K562 (cell line): ENCODE results near the gene BBC3. TPM values are rescaled to one million over a fixed set of nuclear protein-coding genes. Genes with fewer than 3 reads are reported as not detected.

ENCODE experiments used
- CXXC5 ChIP-seq: fragments of 250-450 bp; sonication (Bioruptor Pico); IDR thresholded peaks from 2 replicates; pipeline ENCODE4 v1.8.0; 2022; ENCODE audit warnings: inconsistent platforms, mild to moderate bottlenecking, moderate library complexity
- ETV5 ChIP-seq: sonication (generic); formaldehyde crosslinking; IDR thresholded peaks from 2 replicates; pipeline ENCODE4 v1.4.0; 2020; ENCODE audit warnings: low read depth, mild to moderate bottlenecking, missing genetic modification reagents
- ETV6 ChIP-seq, 3 experiments: fragments of 150-350 bp in 1 of 3; sonication (generic) in 1 of 3; formaldehyde crosslinking in 1 of 3; IDR thresholded peaks; 2 replicates each; pipeline versions ENCODE4 v1.6.1 to v1.8.0; 2014 to 2022; ENCODE audit warnings: borderline replicate concordance in 2 of 3, low read depth in 2 of 3, antibody characterized with exemption in 1 of 3, low read length in 1 of 3, mild to moderate bottlenecking in 1 of 3, missing genetic modification reagents in 1 of 3
- FOXP1 ChIP-seq: sonication (generic); formaldehyde crosslinking; IDR thresholded peaks from 2 replicates; pipeline ENCODE4 v1.8.0; 2022; ENCODE audit warnings: mild to moderate bottlenecking, missing genetic modification reagents
- HLTF ChIP-seq: fragments of 450-650 bp; IDR thresholded peaks from 2 replicates; pipeline ENCODE4 v1.6.1; 2016
- KDM2B ChIP-seq: fragments of 250-450 bp; sonication (Bioruptor Pico); IDR thresholded peaks from 2 replicates; pipeline ENCODE4 v1.8.0; 2021; ENCODE audit warnings: mild to moderate bottlenecking, moderate library complexity
- KDM4B ChIP-seq, 2 experiments: fragments of 450-650 bp in 1 of 2; sonication (generic) in 1 of 2; IDR thresholded peaks; 2 replicates each; pipeline ENCODE4 v1.6.1; 2016 to 2017; ENCODE audit warnings: borderline replicate concordance in 2 of 2, antibody characterized with exemption in 1 of 2, low read depth in 1 of 2, mild to moderate bottlenecking in 1 of 2
- KHSRP ChIP-seq: fragments of 450-650 bp; IDR thresholded peaks from 2 replicates; pipeline ENCODE4 v1.6.1; 2017
- MAX ChIP-seq: sonication (generic); formaldehyde crosslinking; IDR thresholded peaks from 2 replicates; pipeline ENCODE4 v1.9.0; 2022; ENCODE audit warnings: mild to moderate bottlenecking, missing genetic modification reagents
- MCM5 ChIP-seq: fragments of 450-650 bp; IDR thresholded peaks from 2 replicates; pipeline ENCODE4 v1.6.1; 2016; ENCODE audit warnings: low read depth
- MTA2 ChIP-seq: fragments of 450-650 bp; IDR thresholded peaks from 2 replicates; pipeline ENCODE4 v1.6.1; 2016; ENCODE audit warnings: low read depth
- MYC ChIP-seq, 2 experiments: fragments of 250-450 bp in 1 of 2; sonication (Bioruptor Pico) in 1 of 2; IDR thresholded peaks; 2 replicates each; pipeline versions ENCODE4 v1.5.1 to v1.6.1; 2012 to 2021; ENCODE audit warnings: low read depth in 2 of 2, borderline replicate concordance in 1 of 2, improper control_type of control experiment in 1 of 2, low read length in 1 of 2, mild to moderate bottlenecking in 1 of 2, moderate library complexity in 1 of 2
- NBN ChIP-seq: fragments of 450-650 bp; IDR thresholded peaks from 2 replicates; pipeline ENCODE4 v1.6.1; 2016; ENCODE audit warnings: low read depth, mild to moderate bottlenecking
- NUFIP1 ChIP-seq: fragments of 450-650 bp; IDR thresholded peaks from 2 replicates; pipeline ENCODE4 v1.6.1; 2018; ENCODE audit not compliant: partially characterized antibody
- SLC30A9 ChIP-seq: fragments of 250-450 bp; sonication (Bioruptor Pico); IDR thresholded peaks from 2 replicates; pipeline ENCODE4 v1.8.0; 2022; ENCODE audit warnings: mild to moderate bottlenecking, moderate library complexity
- TRIM24 ChIP-seq, 2 experiments: fragments of 450-650 bp; IDR thresholded peaks; 2 replicates each; pipeline ENCODE4 v1.6.1; 2016
- YBX1 ChIP-seq: fragments of 450-650 bp; IDR thresholded peaks from 2 replicates; pipeline ENCODE4 v1.7.1; 2016; ENCODE audit warnings: mild to moderate bottlenecking
- ZNF263 ChIP-seq: sonication (generic); formaldehyde crosslinking; IDR thresholded peaks from 2 replicates; pipeline ENCODE4 v1.8.0; 2022; ENCODE audit warnings: mild to moderate bottlenecking, missing genetic modification reagents, borderline replicate concordance
- ZNF398 ChIP-seq: fragments of 250-450 bp; sonication (Bioruptor Pico); IDR thresholded peaks from 2 replicates; pipeline ENCODE4 v1.8.0; 2021; ENCODE audit warnings: moderate library complexity, mild to moderate bottlenecking, inconsistent platforms
- polyA plus RNA-seq, 8 experiments: library from polyadenylated mRNA; depleted of rRNA in 4 of 8; stranded (reverse) in 5 of 8; unstranded in 3 of 8; fragments of >200 nt; fragmentation: Nextera tagmentation in 2 of 8; fragmentation: Illumina TruSeq in 1 of 8; extraction: Ambion mirVana in 2 of 8; extraction: Trizol in 1 of 8; gene quantifications; 2 replicates each; pipeline versions ENCODE4 v1.2.1 to v1.2.3, GENCODE V29; 2011 to 2014; ENCODE audit warnings: inconsistent platforms in 1 of 8, missing spikeins in 1 of 8
- total RNA-seq, 7 experiments: library from RNA; depleted of rRNA in 6 of 7; stranded (reverse); fragments of >200 nt in 6 of 7; fragmentation: Illumina TruSeq in 2 of 7; extraction: Trizol in 2 of 7; gene quantifications; 2 replicates each; pipeline versions ENCODE4 v1.2.1 to v1.2.3, GENCODE V29; 2011 to 2021; ENCODE audit warnings: low replicate concordance in 1 of 7
- TF ChIP-seq, protein P1 (sequence below): sonication (generic); formaldehyde crosslinking; IDR thresholded peaks from 2 replicates; pipeline ENCODE4 v1.9.0; 2022; ENCODE audit warnings: mild to moderate bottlenecking, missing genetic modification reagents
- TF ChIP-seq, protein P2 (sequence below): fragments of 450-650 bp; formaldehyde crosslinking; IDR thresholded peaks from 2 replicates; pipeline ENCODE4 v1.4.0; 2020; ENCODE audit warnings: mild to moderate bottlenecking, moderate library complexity
- TF ChIP-seq, protein P3 (sequence below): IDR thresholded peaks from 2 replicates; pipeline ENCODE4 v1.6.1; 2014; ENCODE audit warnings: antibody characterized with exemption

The BBC3 gene
- total and polyA plus RNA-seq, 9 of the 15 experiments (the other 6 are each of a cell fraction or from before 2014, with no cell fraction given) = 0.15 to 30.7 (median 4.8) TPM

- TF ChIP-seq, protein P1, sequence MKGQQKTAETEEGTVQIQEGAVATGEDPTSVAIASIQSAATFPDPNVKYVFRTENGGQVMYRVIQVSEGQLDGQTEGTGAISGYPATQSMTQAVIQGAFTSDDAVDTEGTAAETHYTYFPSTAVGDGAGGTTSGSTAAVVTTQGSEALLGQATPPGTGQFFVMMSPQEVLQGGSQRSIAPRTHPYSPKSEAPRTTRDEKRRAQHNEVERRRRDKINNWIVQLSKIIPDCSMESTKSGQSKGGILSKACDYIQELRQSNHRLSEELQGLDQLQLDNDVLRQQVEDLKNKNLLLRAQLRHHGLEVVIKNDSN (CRISPR knock-in tag) = peak; percentile 95
- TF ChIP-seq TRIM24 (IDR thresholded peaks at IDR 0.05) (0 out of 4 replicates have a peak, but pooled peaks of 1 of the 2 experiments have one; percentile 33), KDM4B (IDR thresholded peaks at IDR 0.05; ENCODE audit: borderline replicate concordance in 2 of 2, low read depth in 1 of 2) (peak in 1 of 2 experiments; percentile 60; a peak in 1 of 4 replicates), NUFIP1 (no peak), NBN (peak; percentile 41; the same call in 1 of the 2 replicates), MYC (IDR thresholded peaks at IDR 0.05; ENCODE audit: low read depth, low read length) (peak; percentile 24), MYC (CRISPR knock-in tag; IDR thresholded peaks at IDR 0.05; ENCODE audit: borderline replicate concordance, low read depth) (peak; percentile 51; the same call in 1 of the 2 replicates), MCM5 (no peak), FOXP1 (no peak), ZNF263 (CRISPR knock-in tag) (no peak), KHSRP (no peak), ZNF398 (CRISPR knock-in tag) (no peak), MAX (CRISPR knock-in tag) (peak; percentile 84), SLC30A9 (no peak), ETV6 (IDR thresholded peaks at IDR 0.05; ENCODE audit: borderline replicate concordance in 1 of 2, low read depth in 2 of 2, low read length in 1 of 2) (no peak), ETV6 (CRISPR knock-in tag; IDR thresholded peaks at IDR 0.05; ENCODE audit: borderline replicate concordance) (no peak), ETV5 (CRISPR knock-in tag) (no peak), YBX1 (no peak), CXXC5 (CRISPR knock-in tag) (peak; percentile 71; the same call in 1 of the 2 replicates), MTA2 (0 out of 2 replicates have a peak, but pooled peaks have one; percentile 5), KDM2B (CRISPR knock-in tag) (0 out of 2 replicates have a peak, but pooled peaks have one; percentile 26), HLTF (no peak)
- TF ChIP-seq, protein P2, sequence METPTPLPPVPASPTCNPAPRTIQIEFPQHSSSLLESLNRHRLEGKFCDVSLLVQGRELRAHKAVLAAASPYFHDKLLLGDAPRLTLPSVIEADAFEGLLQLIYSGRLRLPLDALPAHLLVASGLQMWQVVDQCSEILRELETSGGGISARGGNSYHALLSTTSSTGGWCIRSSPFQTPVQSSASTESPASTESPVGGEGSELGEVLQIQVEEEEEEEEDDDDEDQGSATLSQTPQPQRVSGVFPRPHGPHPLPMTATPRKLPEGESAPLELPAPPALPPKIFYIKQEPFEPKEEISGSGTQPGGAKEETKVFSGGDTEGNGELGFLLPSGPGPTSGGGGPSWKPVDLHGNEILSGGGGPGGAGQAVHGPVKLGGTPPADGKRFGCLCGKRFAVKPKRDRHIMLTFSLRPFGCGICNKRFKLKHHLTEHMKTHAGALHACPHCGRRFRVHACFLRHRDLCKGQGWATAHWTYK (CRISPR knock-in tag) = peak; percentile 60; the same call in 1 of the 2 replicates
- TF ChIP-seq, protein P3, sequence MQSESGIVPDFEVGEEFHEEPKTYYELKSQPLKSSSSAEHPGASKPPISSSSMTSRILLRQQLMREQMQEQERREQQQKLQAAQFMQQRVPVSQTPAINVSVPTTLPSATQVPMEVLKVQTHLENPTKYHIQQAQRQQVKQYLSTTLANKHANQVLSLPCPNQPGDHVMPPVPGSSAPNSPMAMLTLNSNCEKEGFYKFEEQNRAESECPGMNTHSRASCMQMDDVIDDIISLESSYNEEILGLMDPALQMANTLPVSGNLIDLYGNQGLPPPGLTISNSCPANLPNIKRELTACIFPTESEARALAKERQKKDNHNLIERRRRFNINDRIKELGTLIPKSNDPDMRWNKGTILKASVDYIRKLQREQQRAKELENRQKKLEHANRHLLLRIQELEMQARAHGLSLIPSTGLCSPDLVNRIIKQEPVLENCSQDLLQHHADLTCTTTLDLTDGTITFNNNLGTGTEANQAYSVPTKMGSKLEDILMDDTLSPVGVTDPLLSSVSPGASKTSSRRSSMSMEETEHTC = peak; percentile 25; the same call in 1 of the 2 replicates
Measured at GRCh38 chr19:47231215-47232054, 436 bp upstream of the BBC3 start (continued).
